Activated CD4-positive, alpha-beta T cell treated with anti-CD3 and anti-CD28 coated beads, Interleukin-2, amount 10 ng/mL, durations not matched to agents 24 days and 14 days (primary cell): Measurements from ENCODE around the gene CAMSAP1. TPM values are rescaled to one million over a fixed set of nuclear protein-coding genes. Genes with fewer than 3 reads are reported as not detected.

Source experiments
- DNase-seq: peaks from one replicate; pipeline ENCODE4 v3.0.0; 2022
- H3K27ac Mint-ChIP-seq: one replicate; pipeline ENCODE4 v1.8.0; 2022; ENCODE audit warnings: mild to moderate bottlenecking, mixed read lengths
- H3K27me3 Mint-ChIP-seq: one replicate; pipeline ENCODE4 v1.8.0; 2022; ENCODE audit warnings: mixed read lengths
- H3K36me3 Mint-ChIP-seq: one replicate; pipeline ENCODE4 v1.8.0; 2022; ENCODE audit warnings: low read depth, mild to moderate bottlenecking, mixed read lengths
- H3K4me1 Mint-ChIP-seq: one replicate; pipeline ENCODE4 v1.8.0; 2021; ENCODE audit warnings: mixed read lengths
- H3K4me3 Mint-ChIP-seq: one replicate; pipeline ENCODE4 v1.8.0; 2022; ENCODE audit warnings: mild to moderate bottlenecking, moderate library complexity, mixed read lengths
- H3K9me3 Mint-ChIP-seq: one replicate; pipeline ENCODE4 v1.8.0; 2021; ENCODE audit warnings: mixed read lengths
- intact Hi-C: fragments of 100-400 bp; cut with micrococcal nuclease; formaldehyde crosslinking; loops from one replicate; pipeline ENCODE4 v1.15.1; 2023
- total RNA-seq: library from RNA; stranded (reverse); gene quantifications from 2 replicates; pipeline ENCODE4 v1.2.3, GENCODE V29; 2022

Gene CAMSAP1
- total RNA-seq, 1 donor from 2014 or later: 49.9 TPM

GRCh38 chr9:135766707-135767106 lies 140.6 kb downstream of the CAMSAP1 start:
- no peaks in the 10 kb centered on the region for H3K4me1 Mint-ChIP-seq
- no peak for DNase-seq
- H3K4me3 Mint-ChIP-seq: no peak overlapping the region
- H3K36me3 Mint-ChIP-seq: no peaks in the 10 kb centered on the region
- no peaks in the 10 kb centered on the region for H3K27me3 Mint-ChIP-seq
- H3K9me3 Mint-ChIP-seq: peaks cover 6% of the 10 kb centered on the region
- intact Hi-C loops: no loop called here
- H3K27ac Mint-ChIP-seq: no peak overlapping the region

DNA sequence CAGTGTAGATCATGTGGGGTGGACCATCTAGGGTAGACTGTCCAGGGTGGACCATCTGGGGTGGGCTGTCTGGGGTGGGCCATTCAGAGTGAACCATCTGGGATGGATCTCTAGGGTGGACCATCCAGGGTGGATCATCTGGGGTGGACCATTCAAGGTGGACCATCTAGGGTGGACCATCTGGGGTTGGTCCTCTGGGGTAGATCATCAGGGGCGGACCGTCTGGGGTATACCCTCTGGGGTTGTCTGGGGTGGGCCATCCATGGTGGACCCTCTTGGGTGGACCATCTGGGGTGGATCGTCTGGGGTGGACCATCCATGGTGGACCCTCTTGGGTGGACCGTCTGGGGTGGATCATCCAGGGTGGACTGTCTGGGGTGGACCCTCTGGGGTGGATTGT lies 141.1 kb downstream of the CAMSAP1 start:
- no peak overlapping the region for H3K27ac Mint-ChIP-seq
- peaks cover 6% of the 10 kb centered on the region for H3K9me3 Mint-ChIP-seq
- no peaks in the 10 kb centered on the region for H3K27me3 Mint-ChIP-seq

GRCh38 chr9:135765416-135765815 lies 141.9 kb downstream of the CAMSAP1 start:
- no peaks in the 10 kb centered on the region for H3K36me3 Mint-ChIP-seq
- H3K9me3 Mint-ChIP-seq: peaks cover 6% of the 10 kb centered on the region
- no peak for DNase-seq
- intact Hi-C loops: no loop called here
- H3K4me1 Mint-ChIP-seq: no peaks in the 10 kb centered on the region
- no peak overlapping the region for H3K4me3 Mint-ChIP-seq
- no peak overlapping the region for H3K27ac Mint-ChIP-seq
- no peaks in the 10 kb centered on the region for H3K27me3 Mint-ChIP-seq

More for the DNA sequence above, 141.1 kb downstream of the CAMSAP1 start:
- H3K36me3 Mint-ChIP-seq: no peaks in the 10 kb centered on the region
- no peaks in the 10 kb centered on the region for H3K4me1 Mint-ChIP-seq
- no peak for DNase-seq
- H3K4me3 Mint-ChIP-seq: no peak overlapping the region
- intact Hi-C loops: no loop called here

DNA sequence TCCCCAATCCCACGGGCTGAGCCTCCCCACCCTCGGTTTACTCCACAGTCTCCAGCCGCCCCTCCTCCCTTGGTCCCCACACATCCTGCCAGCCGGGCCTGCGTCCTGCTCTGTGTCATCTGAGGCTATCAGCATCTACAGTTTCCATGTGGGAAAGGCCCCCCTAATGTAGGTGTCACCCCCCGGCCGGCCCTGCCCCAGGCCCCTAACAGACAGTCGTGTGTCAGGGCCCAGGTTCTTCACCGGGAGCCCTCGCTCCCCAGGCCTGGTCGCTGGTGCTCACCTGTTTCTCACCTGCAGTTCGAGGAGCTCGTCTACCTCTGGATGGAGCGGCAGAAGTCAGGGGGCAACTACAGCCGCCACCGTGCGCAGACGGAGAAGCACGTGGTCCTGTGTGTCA lies 142.6 kb downstream of the CAMSAP1 start:
- intact Hi-C loops: no loop called here
- H3K4me3 Mint-ChIP-seq: no peak overlapping the region
- peaks cover 6% of the 10 kb centered on the region for H3K9me3 Mint-ChIP-seq
- no peaks in the 10 kb centered on the region for H3K36me3 Mint-ChIP-seq
- no peak overlapping the region for H3K27ac Mint-ChIP-seq
- H3K27me3 Mint-ChIP-seq: no peaks in the 10 kb centered on the region
- DNase-seq: no peak
- H3K4me1 Mint-ChIP-seq: no peaks in the 10 kb centered on the region

DNA sequence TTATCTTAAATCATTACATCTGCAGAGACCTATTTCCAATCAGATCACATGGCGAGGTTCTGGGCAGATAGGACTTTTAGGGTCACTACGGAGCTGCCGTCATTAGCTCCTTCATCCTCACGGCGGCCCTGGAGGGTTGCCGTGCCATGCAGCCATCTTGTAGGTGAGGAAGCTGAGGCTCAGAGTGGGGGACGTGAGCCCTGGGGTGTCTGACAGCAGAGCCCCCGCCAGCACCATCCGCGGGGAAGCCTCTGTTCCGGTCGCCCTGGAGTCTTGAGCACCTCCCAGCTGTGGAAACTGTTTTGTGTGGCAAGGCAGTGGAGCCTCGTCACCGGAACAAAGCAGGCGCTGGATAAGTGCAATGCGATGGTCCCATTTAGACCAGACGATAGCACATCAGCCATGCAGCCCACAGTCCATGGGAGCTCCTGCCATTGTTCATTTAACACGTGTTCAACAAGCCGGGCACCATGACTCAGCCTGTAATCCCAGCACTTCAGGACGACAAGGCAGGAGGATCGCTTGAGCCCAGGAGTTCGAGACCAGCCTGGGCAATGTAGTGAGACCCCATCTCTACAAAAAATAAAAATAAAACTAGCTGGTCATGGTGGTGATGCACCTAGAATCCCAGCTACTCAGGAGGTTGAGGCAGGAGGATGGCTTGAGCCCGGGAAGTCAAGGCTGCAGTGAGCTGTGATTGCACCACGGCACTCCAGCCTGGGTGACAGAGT lies 143.5 kb downstream of the CAMSAP1 start:
- Mint-ChIP-seq H3K9me3 (peaks cover 6% of the 10 kb centered on the region), H3K4me3 (no peak overlapping the region), H3K27me3 (no peaks in the 10 kb centered on the region), H3K4me1 (no peaks in the 10 kb centered on the region), H3K27ac (no peak overlapping the region), H3K36me3 (no peaks in the 10 kb centered on the region)
- intact Hi-C loops: no loop called here
- no peak for DNase-seq

DNA sequence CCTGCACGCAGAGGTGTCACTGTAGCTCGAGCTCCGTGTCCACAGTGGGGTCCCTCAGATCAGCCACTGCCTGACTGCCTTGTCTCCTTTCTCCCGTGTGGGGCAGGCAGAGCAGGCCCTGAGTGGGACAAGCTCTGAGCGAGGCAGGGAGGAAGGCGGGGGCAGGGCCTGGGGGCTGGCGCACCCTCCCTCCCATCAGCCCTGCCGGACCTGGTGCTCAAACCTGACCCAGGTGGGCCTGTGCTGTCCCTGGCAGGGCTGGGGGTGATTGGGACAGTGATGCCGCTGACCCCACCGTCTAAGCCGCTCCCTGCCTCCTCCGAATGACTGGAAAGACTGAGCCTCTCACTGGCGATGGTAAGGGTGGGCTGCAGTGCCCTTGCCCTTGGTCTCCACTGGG lies 144.4 kb downstream of the CAMSAP1 start:
- Mint-ChIP-seq H3K27ac (no peak overlapping the region), H3K4me3 (no peak overlapping the region), H3K27me3 (no peaks in the 10 kb centered on the region), H3K4me1 (no peaks in the 10 kb centered on the region), H3K9me3 (peaks cover 6% of the 10 kb centered on the region), H3K36me3 (no peaks in the 10 kb centered on the region)
- no peak for DNase-seq
- intact Hi-C loops: no loop called here

- peaks cover 6% of the 10 kb centered on the region for H3K9me3 Mint-ChIP-seq
- no peaks in the 10 kb centered on the region for H3K36me3 Mint-ChIP-seq
- H3K4me3 Mint-ChIP-seq: no peak overlapping the region
- no peaks in the 10 kb centered on the region for H3K27me3 Mint-ChIP-seq
- no peak overlapping the region for H3K27ac Mint-ChIP-seq
- intact Hi-C loops: no loop called here
- H3K4me1 Mint-ChIP-seq: no peaks in the 10 kb centered on the region
- DNase-seq: no peak
Observed at GRCh38 chr9:135761845-135762168, 145.5 kb downstream of the CAMSAP1 start.

- Mint-ChIP-seq H3K27me3 (no peaks in the 10 kb centered on the region), H3K9me3 (peaks cover 5% of the 10 kb centered on the region), H3K4me1 (no peaks in the 10 kb centered on the region), H3K36me3 (no peaks in the 10 kb centered on the region), H3K4me3 (no peak overlapping the region), H3K27ac (no peak overlapping the region)
- intact Hi-C loops: no loop called here
- DNase-seq: no peak
Observed at GRCh38 chr9:135761150-135761844, 146.0 kb downstream of the CAMSAP1 start.

- intact Hi-C loops: no loop called here
- no peaks in the 10 kb centered on the region for H3K36me3 Mint-ChIP-seq
Observed at GRCh38 chr9:135760465-135760864, 146.9 kb downstream of the CAMSAP1 start.

DNA sequence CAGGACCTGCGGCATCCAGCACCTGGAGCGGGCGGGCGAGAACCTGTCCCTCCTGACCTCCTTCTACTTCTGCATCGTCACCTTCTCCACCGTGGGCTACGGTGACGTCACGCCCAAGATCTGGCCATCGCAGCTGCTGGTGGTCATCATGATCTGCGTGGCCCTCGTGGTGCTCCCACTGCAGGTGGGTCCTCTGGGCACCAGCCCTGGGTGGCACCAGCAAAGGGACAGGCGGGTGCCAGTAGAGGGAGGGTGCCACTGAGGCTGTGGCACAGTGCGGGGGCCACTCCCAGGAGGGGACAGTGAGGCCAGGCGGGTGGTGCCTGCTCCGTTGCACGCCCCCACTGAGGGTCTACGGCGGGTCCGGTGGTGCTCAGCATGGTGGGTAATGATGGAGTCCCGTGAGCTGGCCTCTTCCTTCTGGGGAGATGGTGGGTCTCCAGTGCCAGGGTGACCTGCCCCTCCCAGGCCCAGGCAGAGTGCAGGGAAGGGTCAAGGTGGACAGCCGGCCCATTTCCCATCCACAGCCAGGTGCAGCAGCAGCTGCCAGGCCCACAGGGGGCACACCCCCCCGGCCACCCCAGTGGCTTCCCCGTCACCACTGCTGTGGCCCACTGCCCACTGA lies 147.6 kb downstream of the CAMSAP1 start:
- no peaks in the 10 kb centered on the region for H3K27me3 Mint-ChIP-seq
- DNase-seq: no peak
- H3K4me3 Mint-ChIP-seq: no peak overlapping the region
- no peak overlapping the region for H3K27ac Mint-ChIP-seq
- no peaks in the 10 kb centered on the region for H3K4me1 Mint-ChIP-seq
- intact Hi-C loops: no loop called here
- no peaks in the 10 kb centered on the region for H3K9me3 Mint-ChIP-seq
- no peaks in the 10 kb centered on the region for H3K36me3 Mint-ChIP-seq

More at GRCh38 chr9:135760465-135760864, 146.9 kb downstream of the CAMSAP1 start:
- no peaks in the 10 kb centered on the region for H3K4me1 Mint-ChIP-seq
- no peak for DNase-seq
- no peaks in the 10 kb centered on the region for H3K27me3 Mint-ChIP-seq
- no peak overlapping the region for H3K4me3 Mint-ChIP-seq
- H3K27ac Mint-ChIP-seq: no peak overlapping the region
- H3K9me3 Mint-ChIP-seq: no peaks in the 10 kb centered on the region

DNA sequence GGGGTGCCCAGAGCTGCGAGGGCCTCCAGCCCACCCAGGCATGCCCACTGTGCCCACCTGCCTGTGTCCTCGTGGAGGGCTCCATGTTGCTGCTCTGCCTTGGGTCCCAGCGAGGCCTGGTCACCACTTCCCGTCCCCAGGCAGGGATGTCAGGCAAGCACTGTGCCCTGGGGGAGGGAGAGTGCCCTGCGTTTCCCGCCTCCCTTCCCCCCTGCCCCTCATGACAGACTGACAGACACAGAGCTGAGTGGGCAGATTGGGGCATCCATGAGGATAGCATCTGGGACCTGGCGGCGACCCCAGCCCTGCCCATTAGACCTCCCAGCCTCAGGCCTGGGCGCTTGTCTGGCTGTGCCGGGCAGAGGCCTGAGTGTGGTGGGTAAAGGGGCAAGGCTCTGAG lies 148.5 kb downstream of the CAMSAP1 start:
- Mint-ChIP-seq H3K9me3 (no peaks in the 10 kb centered on the region), H3K4me1 (no peaks in the 10 kb centered on the region), H3K27me3 (no peaks in the 10 kb centered on the region), H3K36me3 (no peaks in the 10 kb centered on the region), H3K27ac (no peak overlapping the region), H3K4me3 (no peak overlapping the region)
- DNase-seq: no peak
- intact Hi-C loops: no loop called here

Other genes starting within 250 kb of the CAMSAP1 start
- gene LCN9, start 244.2 kb downstream of the CAMSAP1 start, total RNA-seq: not detected in 2 replicates
- not detected in 2 replicates for gene SOHLH1, start 208.1 kb downstream of the CAMSAP1 start, total RNA-seq
- not detected in 2 replicates for gene KCNT1, start 205.4 kb downstream of the CAMSAP1 start, total RNA-seq
- 43.2 and 47.7 TPM in 2 replicates for gene UBAC1, start 53.8 kb upstream of the CAMSAP1 start, total RNA-seq
- 3.2 and 3.6 TPM in 2 replicates for gene NACC2, start 187.7 kb upstream of the CAMSAP1 start, total RNA-seq
- 49.8 and 52.7 TPM in 2 replicates for gene TMEM250, start 211.3 kb upstream of the CAMSAP1 start, total RNA-seq